PC-9 (cell line): ENCODE results near the gene NBEAL2. TPM values are rescaled to one million over a fixed set of nuclear protein-coding genes. Genes with fewer than 3 reads are reported as not detected.
"Not testable (repeated sequence)": the region's sequence is repeated elsewhere in the genome, so short reads cannot be mapped to it uniquely, and the experiment has no call there.

Source experiments
- BruUV-seq: library from RNA; stranded (reverse); fragments of 400-500 nt; replicated peaks from 2 replicates; lab custom pipeline; 2021; lab: Mats Ljungman, UMichigan
- CTCF ChIA-PET: fragments of 300-600 bp; sonication (Branson Sonifier 250); formaldehyde crosslinking; loops from one replicate; lab custom pipeline; 2022; ENCODE audit warnings: antibody characterized with exemption; lab: Charles Lee
- POLR2A ChIA-PET: fragments of 300-600 bp; sonication (Branson Sonifier 250); formaldehyde crosslinking; loops from one replicate; lab custom pipeline; 2022; ENCODE audit warnings: antibody characterized with exemption; ENCODE audit not compliant: unreplicated experiment; lab: Charles Lee
- DNase-seq, 2 experiments: peaks; one replicate each; pipeline versions ENCODE4 v3.0.0 to v3.0.0-alpha.2; 2015 to 2022; ENCODE audit warnings: mixed read lengths in 1 of 2
- H2AFZ ChIP-seq: fragments of 200-600 bp; sonication (generic); 2 replicates; pipeline ENCODE4 v1.8.1; 2017; ENCODE audit warnings: antibody characterized with exemption
- H3F3A ChIP-seq: fragments of 200-600 bp; sonication (generic); 2 replicates; pipeline ENCODE4 v1.8.1; 2017; ENCODE audit warnings: antibody characterized with exemption, mild to moderate bottlenecking, low read depth; ENCODE audit not compliant: insufficient read depth
- H3K27ac ChIP-seq: fragments of 200-600 bp; sonication (generic); 2 replicates; pipeline ENCODE4 v1.6.1; 2016; ENCODE audit warnings: mixed run types
- H3K27me3 ChIP-seq: fragments of 200-600 bp; sonication (generic); 2 replicates; pipeline ENCODE4 v1.6.1; 2016; ENCODE audit warnings: low read depth, mixed run types; ENCODE audit not compliant: insufficient read depth
- H3K36me3 ChIP-seq: fragments of 200-600 bp; sonication (generic); 2 replicates; pipeline ENCODE4 v1.6.1; 2016; ENCODE audit warnings: low read depth, mixed run types
- H3K4me1 ChIP-seq: fragments of 200-600 bp; sonication (generic); replicated peaks from 2 replicates; pipeline ENCODE4 v1.6.1; 2016; ENCODE audit warnings: mixed run types; ENCODE audit not compliant: insufficient read depth
- H3K4me2 ChIP-seq: fragments of 200-600 bp; sonication (generic); 2 replicates; pipeline ENCODE4 v1.6.1; 2017; ENCODE audit warnings: mixed run types
- H3K4me3 ChIP-seq: fragments of 200-600 bp; sonication (generic); 2 replicates; pipeline ENCODE4 v1.6.1; 2016; ENCODE audit warnings: mixed run types
- H3K79me2 ChIP-seq: fragments of 200-600 bp; sonication (generic); 2 replicates; pipeline ENCODE4 v1.6.1; 2017; ENCODE audit warnings: low read depth, mixed run types
- H3K9me2 ChIP-seq: fragments of 200-600 bp; sonication (generic); 2 replicates; pipeline ENCODE4 v1.8.1; 2017; ENCODE audit warnings: mild to moderate bottlenecking; ENCODE audit not compliant: insufficient read depth
- H3K9me3 ChIP-seq: fragments of 200-600 bp; sonication (generic); 2 replicates; pipeline ENCODE4 v1.8.1; 2016; ENCODE audit warnings: low read depth; ENCODE audit not compliant: insufficient read depth
- H4K20me1 ChIP-seq: fragments of 200-600 bp; sonication (generic); 2 replicates; pipeline ENCODE4 v1.8.1; 2017; ENCODE audit not compliant: insufficient read depth
- EZH2 ChIP-seq: fragments of 200-600 bp; sonication (generic); IDR thresholded peaks from 2 replicates; pipeline ENCODE4 v1.8.0; 2017; ENCODE audit warnings: antibody characterized with exemption, low read depth
- intact Hi-C: fragments of 100-400 bp; cut with micrococcal nuclease; formaldehyde crosslinking; loops from one replicate; pipeline ENCODE4 v1.10.0; 2022; ENCODE audit not compliant: unreplicated experiment
- total RNA-seq: library from RNA; stranded (reverse); gene quantifications from 2 replicates; pipeline ENCODE4 v1.2.3, GENCODE V29; 2021
- TF ChIP-seq, protein P1 (sequence below): fragments of 200-600 bp; sonication (generic); conservative IDR thresholded peaks from 2 replicates; pipeline ENCODE4 v1.6.1; 2017; ENCODE audit warnings: mixed run types, antibody characterized with exemption, mild to moderate bottlenecking, moderate library complexity

NBEAL2 gene
- total RNA-seq, 1 experiment from 2014 or later: 81.0 TPM

- H3K36me3 ChIP-seq: no peaks in the 10 kb centered on the region
- peaks cover 44% of the 10 kb centered on the region for H3K4me1 ChIP-seq
- CTCF ChIA-PET: interaction anchor here (1.1 kb wide), 1 partner anchor 32 kb away, joined by 5 read pairs; no protein-coding TSS in a partner anchor
These were observed 18.6 kb upstream of the NBEAL2 start for GRCh38 chr3:46960835-46961234.

GRCh38 chr3:46962427-46962826, 17.0 kb upstream of the NBEAL2 start:
- CTCF ChIA-PET: no interaction called here

More at GRCh38 chr3:46960835-46961234, 18.6 kb upstream of the NBEAL2 start:
- H3K27me3 ChIP-seq: no peaks in the 10 kb centered on the region
- H4K20me1 ChIP-seq: peaks cover 64% of the 10 kb centered on the region
- DNase-seq: no peak
- TF ChIP-seq, protein P1, sequence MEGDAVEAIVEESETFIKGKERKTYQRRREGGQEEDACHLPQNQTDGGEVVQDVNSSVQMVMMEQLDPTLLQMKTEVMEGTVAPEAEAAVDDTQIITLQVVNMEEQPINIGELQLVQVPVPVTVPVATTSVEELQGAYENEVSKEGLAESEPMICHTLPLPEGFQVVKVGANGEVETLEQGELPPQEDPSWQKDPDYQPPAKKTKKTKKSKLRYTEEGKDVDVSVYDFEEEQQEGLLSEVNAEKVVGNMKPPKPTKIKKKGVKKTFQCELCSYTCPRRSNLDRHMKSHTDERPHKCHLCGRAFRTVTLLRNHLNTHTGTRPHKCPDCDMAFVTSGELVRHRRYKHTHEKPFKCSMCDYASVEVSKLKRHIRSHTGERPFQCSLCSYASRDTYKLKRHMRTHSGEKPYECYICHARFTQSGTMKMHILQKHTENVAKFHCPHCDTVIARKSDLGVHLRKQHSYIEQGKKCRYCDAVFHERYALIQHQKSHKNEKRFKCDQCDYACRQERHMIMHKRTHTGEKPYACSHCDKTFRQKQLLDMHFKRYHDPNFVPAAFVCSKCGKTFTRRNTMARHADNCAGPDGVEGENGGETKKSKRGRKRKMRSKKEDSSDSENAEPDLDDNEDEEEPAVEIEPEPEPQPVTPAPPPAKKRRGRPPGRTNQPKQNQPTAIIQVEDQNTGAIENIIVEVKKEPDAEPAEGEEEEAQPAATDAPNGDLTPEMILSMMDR: no peak
- TF ChIP-seq EZH2: no peak
- peak overlapping the region; percentile 64 for H3K27ac ChIP-seq
- H3K79me2 ChIP-seq: peaks cover 82% of the 10 kb centered on the region
- H3K9me3 ChIP-seq: no peaks in the 10 kb centered on the region
- H3F3A ChIP-seq: peaks cover 17% of the 10 kb centered on the region
- POLR2A ChIA-PET: no interaction called here
- intact Hi-C loops: loop anchor here (1.0 kb wide), 3 partner anchors 14 to 30 kb away; partner anchors contain the start of gene CCDC12
- peak overlapping the region; percentile 54 for H3K4me2 ChIP-seq
- no peaks in the 10 kb centered on the region for H3K9me2 ChIP-seq
- no peak overlapping the region for H2AFZ ChIP-seq
- no TSS peak for BruUV-seq
- no peak overlapping the region for H3K4me3 ChIP-seq

GRCh38 chr3:46962990-46963389, 16.5 kb upstream of the NBEAL2 start:
- Histone ChIP-seq H3K4me1 (peaks cover 44% of the 10 kb centered on the region), H4K20me1 (peaks cover 64% of the 10 kb centered on the region), H3K27ac (peak overlapping the region; percentile 8; the same call in 1 of the 2 replicates), H3K79me2 (peaks cover 82% of the 10 kb centered on the region), H3K36me3 (no peaks in the 10 kb centered on the region), H3K9me2 (no peaks in the 10 kb centered on the region), H2AFZ (no peak overlapping the region), H3K9me3 (no peaks in the 10 kb centered on the region), H3F3A (peaks cover 17% of the 10 kb centered on the region), H3K27me3 (no peaks in the 10 kb centered on the region), H3K4me2 (peak overlapping the region; percentile 28), H3K4me3 (no peak overlapping the region)
- ChIA-PET CTCF (interaction anchor here (0.6 kb wide), 1 partner anchor 28 kb away, joined by 3 read pairs; no protein-coding TSS in a partner anchor), POLR2A (interaction anchor here (0.5 to 0.6 kb wide), 2 partner anchors 14 to 269 kb away, joined by 3 to 18 read pairs; partner anchors contain the start of gene CCDC12)
- DNase-seq: peak in 1 of 2 experiments; percentile 74
- no peak for TF ChIP-seq EZH2
- TF ChIP-seq, protein P1: no peak
- no TSS peak for BruUV-seq
- intact Hi-C loops: no loop called here

More at GRCh38 chr3:46962427-46962826, 17.0 kb upstream of the NBEAL2 start:
- intact Hi-C loops: no loop called here
- no peak overlapping the region for H3K4me3 ChIP-seq
- H3K9me3 ChIP-seq: no peaks in the 10 kb centered on the region
- peaks cover 82% of the 10 kb centered on the region for H3K79me2 ChIP-seq
- peak overlapping the region; percentile 28 for H3K4me2 ChIP-seq
- H3K36me3 ChIP-seq: no peaks in the 10 kb centered on the region
- no peak overlapping the region for H2AFZ ChIP-seq
- peaks cover 44% of the 10 kb centered on the region for H3K4me1 ChIP-seq
- POLR2A ChIA-PET: interaction anchor here (0.5 kb wide), 1 partner anchor 269 kb away, joined by 3 read pairs; no protein-coding TSS in a partner anchor
- BruUV-seq: no TSS peak
- no peaks in the 10 kb centered on the region for H3K27me3 ChIP-seq
- peaks cover 59% of the 10 kb centered on the region for H4K20me1 ChIP-seq
- no peaks in the 10 kb centered on the region for H3K9me2 ChIP-seq
- peak overlapping the region; percentile 8; the same call in 1 of the 2 replicates for H3K27ac ChIP-seq
- TF ChIP-seq EZH2: no peak
- TF ChIP-seq, protein P1: no peak
- peaks cover 17% of the 10 kb centered on the region for H3F3A ChIP-seq
- DNase-seq: no peak

DNA sequence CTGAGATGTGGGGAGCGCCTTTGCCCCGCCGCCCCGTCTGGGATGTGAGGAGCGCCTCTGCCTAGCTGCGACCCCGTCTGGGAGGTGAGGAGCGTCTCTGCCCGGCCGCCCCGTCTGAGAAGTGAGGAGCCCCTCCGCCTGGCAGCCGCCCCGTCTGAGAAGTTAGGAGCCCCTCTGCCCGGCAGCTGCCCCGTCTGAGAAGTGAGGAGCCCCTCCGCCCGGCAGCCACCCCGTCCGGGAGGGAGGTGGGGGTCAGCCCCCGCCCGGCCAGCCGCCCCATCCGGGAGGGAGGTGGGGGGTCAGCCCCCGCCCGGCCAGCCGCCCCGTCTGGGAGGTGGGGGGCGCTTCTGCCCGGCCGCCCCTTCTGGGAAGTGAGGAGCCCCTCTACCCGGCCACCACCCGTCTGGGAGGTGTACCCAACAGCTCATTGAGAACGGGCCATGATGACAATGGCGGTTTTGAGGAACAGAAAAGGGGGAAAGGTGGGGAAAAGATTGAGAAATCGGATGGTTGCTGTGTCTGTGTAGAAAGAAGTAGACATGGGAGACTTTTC, 15.4 kb upstream of the NBEAL2 start:
- intact Hi-C loops, H3K27ac ChIP-seq, CTCF ChIA-PET, H3K4me3 ChIP-seq, DNase-seq, H3K9me3 ChIP-seq, H2AFZ ChIP-seq, H3K9me2 ChIP-seq, POLR2A ChIA-PET, H3K4me2 ChIP-seq, BruUV-seq, H3K27me3 ChIP-seq, H3K36me3 ChIP-seq: not testable (repeated sequence)
- H3K4me1 ChIP-seq: peaks cover 44% of the 10 kb centered on the region
- peaks cover 82% of the 10 kb centered on the region for H3K79me2 ChIP-seq
- H4K20me1 ChIP-seq: peaks cover 67% of the 10 kb centered on the region
- peaks cover 19% of the 10 kb centered on the region for H3F3A ChIP-seq
